ACHN (cell line): ENCODE results near the gene SNX12.
"Not testable (repeated sequence)": the region's sequence is repeated elsewhere in the genome, so short reads cannot be mapped to it uniquely, and the experiment has no call there.

Experiments used
- DNase-seq: peaks from one replicate; pipeline ENCODE4 v3.0.0-alpha.2; 2015
- in situ Hi-C: cut with HindIII; loops from 2 replicates; pipeline ENCODE4 v1.10.0; 2017; ENCODE audit warnings: low sequenced_read_pairs, low pct_ligation_motif_present, low pct_unique_long_range_greater_than_20kb

The SNX12 gene

DNA sequence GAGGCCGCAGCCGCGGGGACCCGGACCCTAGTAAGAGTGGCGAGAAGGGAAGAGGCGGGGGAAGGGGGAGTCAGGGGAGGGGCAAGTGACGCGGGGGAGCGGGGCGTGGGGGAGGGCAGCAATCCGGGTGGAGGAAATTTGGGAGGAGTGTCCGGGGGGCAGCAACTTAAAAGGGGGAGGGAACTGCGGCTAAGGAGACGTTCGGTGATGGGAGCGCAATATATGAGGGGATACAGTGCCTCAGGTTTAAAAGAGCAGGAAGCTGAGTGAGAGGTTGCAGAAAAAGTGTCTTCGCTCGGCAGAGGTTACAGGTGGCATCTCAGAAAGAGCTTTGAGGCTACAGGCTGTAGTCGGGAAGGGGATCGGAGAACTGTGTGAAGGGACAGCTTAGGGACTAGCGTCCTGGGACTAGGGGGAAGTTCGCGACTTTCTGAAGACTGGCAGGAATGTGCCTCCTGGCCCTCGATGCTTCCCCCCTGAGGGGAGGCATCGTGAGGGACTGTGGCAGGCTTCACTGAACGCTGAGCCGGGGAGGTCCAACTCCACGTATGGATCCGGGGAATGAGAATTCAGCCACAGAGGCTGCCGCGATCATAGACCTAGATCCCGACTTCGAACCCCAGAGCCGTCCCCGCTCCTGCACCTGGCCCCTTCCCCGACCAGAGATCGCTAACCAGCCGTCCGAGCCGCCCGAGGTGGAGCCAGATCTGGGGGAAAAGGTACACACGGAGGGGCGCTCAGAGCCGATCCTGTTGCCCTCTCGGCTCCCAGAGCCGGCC lies 28.0 kb upstream of the SNX12 start:
- DNase-seq, result no peak
- in situ Hi-C loops, result no loop called here

DNA sequence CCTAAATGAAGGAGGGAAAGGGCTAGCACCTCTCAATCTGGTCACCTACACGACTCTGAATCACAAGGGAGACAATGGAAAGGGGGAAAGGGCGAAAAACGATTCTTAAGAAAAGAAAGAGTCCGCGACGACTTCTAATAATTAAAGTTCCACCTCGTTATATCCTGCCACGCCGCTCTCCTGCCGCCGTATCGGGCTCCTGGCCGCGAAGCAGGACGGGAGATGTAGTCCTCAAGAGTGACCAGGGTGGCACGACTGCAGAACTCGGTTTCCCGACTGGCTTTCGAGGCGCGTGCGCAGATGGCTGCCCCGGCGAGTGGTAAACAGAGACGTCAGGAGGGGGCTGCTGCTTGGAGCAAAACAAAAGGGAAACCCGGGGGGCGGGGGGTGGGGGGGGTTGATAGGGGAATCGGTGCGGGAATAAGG lies 27.4 kb upstream of the SNX12 start, which contains the start of gene FOXO4:
TSS of gene FOXO4 (plus strand) at position 297 of the 426 bp plus-strand sequence. CDS start 678 bp downstream, outside the sequence.
- in situ Hi-C loops, result no loop called here
- DNase-seq, result peak; percentile 77

DNA sequence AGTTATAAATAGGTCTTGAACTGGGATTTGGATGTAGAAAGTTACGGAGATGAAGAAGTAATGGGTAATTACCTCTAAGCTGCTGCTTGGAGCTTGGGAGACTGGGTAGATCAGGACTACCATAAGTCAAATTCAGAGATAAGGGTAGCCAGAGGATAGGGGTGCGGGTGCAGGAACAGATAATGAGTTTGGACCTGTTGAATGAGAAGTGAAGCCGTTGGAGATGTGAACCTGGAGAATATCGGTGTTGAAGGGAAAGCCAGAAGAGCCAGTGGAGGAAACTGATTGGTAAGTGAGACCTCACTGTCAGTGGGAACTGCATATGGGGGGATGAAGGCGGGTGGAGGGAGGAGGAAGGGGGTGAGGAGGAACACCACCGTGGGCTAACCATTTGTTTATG lies 26.9 kb upstream of the SNX12 start:
- DNase-seq, result no peak
- in situ Hi-C loops, result no loop called here

DNA sequence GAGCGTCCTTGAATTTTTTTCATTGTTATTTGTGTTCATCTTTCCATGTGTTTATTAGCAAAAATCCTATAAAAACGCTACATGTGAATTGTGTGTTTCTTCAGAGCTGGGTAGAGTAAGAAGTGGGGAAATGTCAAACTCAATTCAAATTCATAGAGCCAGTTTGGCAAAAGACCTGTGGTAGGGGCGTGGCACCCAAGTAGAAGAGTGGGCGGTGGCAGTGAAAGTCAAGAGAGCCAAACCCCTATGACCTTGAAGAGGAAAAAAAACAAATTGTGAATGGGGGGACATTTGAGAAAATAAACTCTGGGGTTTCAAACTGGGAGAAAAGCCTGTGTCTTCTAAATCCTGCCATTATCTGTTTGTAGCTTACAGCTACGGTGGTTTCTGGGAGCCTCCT lies 23.1 kb upstream of the SNX12 start:
- in situ Hi-C loops, result no loop called here

DNA sequence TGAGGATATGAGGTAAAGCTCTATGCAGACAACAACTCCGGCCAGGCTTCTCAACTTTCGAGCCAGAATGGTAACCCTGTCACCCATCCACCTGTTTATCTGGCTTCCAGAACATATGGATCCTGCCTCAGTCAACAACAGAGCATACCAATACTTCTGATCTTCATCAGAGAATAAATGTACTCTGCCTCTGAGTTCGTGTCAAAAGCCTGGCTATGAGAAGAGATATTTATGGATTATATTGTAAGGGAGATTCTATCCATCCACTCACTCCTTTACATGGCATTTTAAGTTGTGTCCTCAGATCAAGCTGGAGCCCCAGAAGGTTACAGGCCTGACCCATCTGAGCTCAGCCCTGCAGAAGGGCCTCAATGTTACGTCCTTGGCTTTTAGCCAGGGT lies 17.8 kb upstream of the SNX12 start:
- DNase-seq, result no peak
- in situ Hi-C loops, result no loop called here

More for the DNA sequence above, 23.1 kb upstream of the SNX12 start:
- DNase-seq, result no peak

DNA sequence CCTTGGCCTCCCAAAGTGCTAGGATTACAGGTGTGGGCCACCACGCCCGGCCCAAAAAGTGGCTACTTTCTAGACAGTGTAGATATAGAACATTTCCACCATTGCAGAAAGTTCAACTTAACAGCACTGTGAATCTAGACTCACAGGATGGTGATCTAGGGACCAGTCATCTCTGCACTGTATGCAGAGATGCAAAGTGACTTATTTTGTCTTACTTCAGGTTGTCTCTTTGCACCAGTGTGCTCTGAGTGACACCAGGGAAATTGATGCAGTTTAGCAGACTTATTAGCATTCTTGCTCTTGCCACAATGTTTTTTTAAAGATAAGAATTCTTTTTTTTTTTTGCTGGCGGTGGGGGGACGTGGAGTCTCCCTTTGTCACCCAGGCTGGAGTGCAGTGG lies 14.7 kb upstream of the SNX12 start:
- in situ Hi-C loops, result no loop called here
- no peak for DNase-seq

DNA sequence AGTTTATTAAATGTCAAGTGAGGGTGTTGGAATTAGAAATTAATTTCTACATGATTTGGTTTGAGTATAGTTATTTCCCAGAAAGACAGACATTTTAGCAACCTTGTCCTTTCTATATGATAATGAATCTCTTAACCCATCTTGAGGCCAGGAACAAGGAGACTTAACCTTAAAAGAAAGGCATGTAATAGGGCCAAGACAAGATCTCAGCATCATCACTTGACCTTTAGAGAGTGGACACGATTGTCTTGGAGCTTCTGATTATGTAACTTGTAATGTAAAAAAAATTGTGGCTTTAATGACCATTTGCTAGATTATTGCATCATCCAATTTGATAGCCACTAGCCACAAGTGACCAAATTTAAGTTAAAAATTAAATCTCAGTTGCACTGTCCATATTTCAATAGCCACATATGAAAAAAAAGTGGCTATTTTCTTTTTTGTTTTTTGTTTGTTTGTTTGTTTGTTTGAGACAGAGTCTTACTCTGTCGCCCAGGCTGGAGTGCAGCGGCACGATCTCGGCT lies 14.1 kb upstream of the SNX12 start:
- in situ Hi-C loops, result no loop called here
- DNase-seq, result no peak

DNA sequence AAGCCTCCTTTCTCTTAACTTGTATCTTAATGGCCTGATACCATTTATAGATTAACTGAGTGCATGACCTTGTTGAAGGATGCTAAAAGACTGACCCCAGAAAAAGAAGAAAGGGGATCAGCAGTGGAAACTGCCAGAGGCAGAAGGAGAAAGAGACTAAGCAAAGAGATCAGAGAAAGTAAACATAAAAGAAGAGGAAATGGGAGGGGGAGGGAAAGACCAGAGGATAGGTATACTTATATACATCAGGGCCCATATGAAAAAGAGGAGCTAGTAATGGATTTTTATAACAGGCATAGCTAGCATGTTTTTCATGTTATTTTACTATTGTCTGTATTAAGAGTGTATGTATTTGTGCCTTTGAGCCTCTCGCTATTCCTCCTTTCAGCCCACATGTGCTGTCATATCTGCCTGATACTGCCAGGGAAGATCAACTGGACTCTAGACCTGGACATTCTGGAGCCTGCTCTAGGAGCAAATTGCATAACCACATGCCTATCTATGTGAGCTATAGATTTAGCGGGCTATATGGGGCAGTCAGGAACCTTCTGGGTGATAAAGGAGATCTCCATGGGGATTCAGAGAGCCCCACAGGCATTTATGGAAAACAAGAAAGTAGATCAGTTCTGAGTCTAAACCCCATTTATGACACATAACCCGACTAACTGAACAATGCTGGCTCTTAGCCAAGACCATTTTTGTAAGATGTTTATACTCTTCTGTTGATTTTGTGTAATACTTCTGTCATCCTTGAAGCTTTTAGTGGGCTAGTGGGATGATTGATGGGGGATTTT lies 13.4 kb upstream of the SNX12 start:
- DNase-seq, result no peak
- in situ Hi-C loops, result no loop called here

DNA sequence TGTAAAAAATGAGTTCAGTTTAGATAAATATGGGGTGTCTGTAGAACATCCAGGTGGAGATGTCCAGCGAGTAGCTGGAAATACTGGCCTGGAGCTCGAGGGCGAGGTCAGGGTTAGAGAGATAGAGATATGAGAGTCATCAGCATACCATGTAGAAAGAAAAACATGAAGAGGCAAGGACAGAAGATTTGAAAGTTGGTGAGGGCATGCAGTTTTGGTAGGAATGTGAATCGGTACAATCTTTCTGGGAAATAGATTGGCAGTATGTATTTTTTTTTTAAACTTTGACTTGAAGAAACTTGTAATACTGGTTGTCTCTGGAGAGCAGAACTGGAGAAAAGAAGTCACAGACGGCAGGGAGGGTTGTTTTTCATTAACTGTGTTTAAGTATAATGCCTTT lies 2.4 kb upstream of the SNX12 start:
- in situ Hi-C loops, result no loop called here
- DNase-seq, result no peak

DNA sequence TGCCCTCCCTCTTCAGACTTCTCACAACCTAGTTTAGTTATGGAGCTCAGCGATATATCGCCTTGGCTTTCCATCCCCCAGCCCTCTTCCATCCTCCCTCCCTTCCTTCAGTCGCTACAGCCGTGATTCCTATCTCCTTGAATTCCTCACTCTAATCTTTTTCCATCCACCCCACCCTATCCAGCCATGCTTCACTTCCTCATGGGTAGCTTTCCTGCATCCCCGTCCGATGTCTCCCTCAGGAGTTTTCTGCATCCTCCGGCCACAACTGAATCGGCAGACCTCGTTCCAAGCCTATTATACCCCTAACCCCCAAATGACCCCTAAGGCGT lies 456 bp downstream of the SNX12 start:
- DNase-seq, result no peak
- in situ Hi-C loops, result no loop called here

DNA sequence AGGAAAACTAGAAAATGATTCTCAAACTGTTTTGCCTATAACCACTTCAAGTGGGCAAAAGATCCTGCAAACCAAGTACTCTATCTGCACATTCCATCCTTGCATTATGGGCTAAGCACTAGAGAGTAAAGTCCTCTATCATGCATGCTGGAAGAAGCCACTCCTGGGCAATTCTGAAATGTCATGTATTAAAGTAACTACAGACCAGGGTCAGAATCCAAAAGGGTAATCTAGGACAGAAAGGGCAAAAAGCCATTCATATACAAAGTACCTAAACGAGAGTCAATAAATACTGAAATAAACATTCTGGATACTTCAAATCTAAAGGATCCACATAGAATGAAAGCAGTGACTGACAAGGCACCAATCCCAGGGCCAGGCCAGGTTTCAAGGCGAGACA lies 1.0 kb downstream of the SNX12 start:
- DNase-seq, result no peak
- in situ Hi-C loops, result no loop called here

DNA sequence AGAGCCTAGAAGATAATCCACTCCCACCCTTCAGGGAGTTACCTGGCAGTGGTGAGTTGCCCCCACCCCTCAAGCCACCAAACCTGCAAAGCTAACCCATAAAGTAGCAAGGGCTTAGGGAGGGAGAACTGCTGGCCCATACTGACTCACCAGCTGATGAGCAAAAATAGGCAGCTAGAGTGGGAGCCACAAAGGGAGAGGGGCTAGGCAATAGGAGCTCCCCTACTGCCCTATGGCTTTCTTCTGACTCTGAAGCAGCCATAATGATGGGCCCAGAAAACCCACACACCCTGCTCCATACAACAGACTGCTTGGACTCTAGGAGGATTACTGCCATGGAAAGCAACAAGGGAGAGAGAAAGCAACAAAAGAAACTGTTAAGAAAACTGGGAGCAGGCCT lies 8.0 kb downstream of the SNX12 start:
- in situ Hi-C loops, result no loop called here
- DNase-seq, result no peak

DNA sequence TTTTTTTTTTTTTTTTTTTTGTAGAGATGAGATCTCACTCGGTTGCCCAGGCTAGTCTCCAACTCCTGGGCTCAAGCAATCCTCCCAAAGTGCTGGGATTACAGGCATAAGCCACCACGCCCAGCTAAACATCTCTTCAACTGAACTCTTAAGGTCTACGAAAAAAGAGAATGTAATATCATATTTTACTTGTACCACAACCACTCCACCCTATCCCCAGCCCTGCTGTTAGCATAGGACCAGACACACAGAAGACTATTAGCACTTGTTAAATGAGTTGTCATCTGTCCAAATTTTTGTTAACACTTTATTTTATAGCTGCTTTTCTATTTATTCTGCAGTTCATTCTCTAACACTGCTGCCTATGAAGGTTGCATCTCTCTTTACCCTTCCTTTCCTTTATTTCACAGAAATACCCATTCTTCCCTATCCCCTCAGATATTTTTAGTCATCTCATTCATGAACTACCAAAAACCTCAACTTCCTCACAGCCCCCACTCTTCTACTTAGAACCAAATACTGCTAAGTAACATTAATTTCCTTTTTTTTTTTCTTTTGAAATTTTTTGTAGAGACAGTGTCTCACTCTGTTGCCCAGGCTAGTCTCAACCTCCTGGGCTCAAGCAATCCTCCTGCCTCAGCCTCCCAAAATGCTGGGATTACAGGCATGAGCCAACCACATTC lies 10.1 kb downstream of the SNX12 start:
- in situ Hi-C loops, result no loop called here
- DNase-seq, result no peak

DNA sequence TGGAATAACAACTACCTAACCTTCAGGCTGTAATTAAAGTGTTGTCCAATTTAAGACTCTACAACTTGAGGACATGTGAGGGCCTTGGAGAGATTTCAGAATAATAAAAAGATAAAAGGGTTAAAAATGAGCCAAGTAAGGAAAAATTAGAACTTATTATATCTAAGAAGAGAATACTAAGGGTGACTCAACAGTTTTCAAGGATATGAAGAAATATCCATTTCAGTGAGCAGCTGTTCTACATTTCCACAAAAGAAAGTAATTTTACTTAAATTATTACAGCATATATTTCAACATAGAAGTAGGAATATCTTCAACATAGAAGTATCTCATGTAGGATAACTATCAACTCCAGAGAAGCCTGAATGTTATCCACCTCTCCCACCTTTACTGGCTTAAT lies 11.3 kb downstream of the SNX12 start:
- DNase-seq, result no peak
- in situ Hi-C loops, result no loop called here

DNA sequence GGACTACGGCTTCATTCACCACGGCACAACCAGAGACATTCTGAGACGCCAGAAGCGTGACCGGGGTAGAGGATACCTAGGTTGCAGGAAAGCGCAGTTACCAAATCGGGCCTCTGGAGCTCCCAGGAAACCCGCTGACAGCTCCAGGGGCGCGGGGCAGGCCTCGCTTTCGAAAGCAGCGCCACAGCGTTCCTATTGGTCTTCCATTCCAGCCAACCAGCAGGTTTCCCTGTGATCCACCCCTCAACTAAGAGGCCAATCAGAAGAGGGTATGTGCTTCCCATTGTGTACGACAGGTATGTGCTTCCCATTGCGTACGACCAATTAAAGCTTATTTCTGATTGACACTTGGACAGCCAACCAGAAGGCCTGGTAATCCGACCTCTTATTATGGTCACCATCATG lies 14.9 kb downstream of the SNX12 start:
- in situ Hi-C loops, result no loop called here
- DNase-seq, result no peak

DNA sequence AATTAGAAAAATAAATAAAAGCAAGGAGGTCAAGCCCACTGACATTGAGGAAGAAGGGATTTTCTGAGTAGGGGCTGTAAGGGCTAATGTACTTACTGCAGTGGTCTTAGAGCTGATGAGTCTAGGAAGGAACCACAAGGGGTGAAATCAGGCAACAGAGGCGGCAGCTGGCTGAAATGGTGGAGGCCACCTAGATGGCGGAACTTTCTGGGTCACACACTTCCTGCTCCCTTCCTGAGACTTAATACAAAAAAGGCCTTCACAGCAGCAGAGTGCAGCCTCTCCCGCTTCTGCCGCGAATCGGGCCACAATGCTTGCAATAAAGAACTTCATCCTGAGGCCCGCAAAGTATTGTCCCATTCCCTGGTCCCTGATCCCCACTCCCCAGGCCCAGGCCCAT lies 15.4 kb downstream of the SNX12 start:
- DNase-seq, result no peak
- in situ Hi-C loops, result no loop called here

DNA sequence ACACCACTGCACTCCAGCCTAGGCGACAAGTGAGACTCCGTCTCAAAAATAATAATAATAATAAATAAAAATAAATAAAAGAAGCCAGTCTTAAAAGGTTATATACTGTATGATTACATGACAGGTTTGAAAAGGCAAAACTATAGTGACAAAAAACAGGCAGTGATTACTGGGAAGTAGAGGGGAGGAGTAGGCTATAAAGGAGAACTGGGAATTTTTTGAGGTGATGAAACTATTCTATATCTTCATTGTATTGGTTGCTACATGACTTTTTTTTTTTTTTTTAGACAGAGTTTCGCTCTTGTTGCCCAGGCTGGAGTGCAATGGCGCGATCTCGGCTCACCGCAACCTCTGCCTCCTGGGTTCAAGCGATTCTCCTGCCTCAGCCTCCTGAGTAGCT lies 20.2 kb downstream of the SNX12 start:
- in situ Hi-C loops, DNase-seq: not testable (repeated sequence)

DNA sequence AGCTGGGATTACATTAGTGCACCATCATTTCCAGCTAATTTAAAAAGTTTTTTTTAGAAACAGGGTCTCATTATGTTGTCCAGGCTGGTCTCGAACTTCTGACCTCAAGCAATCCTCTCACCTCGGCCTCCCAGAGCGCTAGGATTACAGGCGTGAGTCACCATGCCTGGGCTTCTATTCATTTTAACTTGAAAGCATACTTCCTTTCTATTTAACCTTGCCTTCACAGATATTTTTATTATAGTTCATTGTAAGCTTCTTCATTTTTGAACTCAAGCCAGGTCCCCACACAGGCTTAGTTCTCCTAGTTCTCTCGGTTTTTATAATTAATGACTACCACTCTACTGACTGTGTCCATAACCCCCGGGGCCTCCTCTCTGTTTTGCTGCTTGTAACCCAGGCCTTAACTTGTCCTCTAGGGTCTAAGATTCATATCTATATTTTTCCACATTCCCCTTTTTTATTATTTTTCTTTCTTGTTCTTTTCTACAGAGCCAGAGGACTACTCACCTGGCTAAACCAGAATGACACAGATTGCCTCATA lies 50.7 kb downstream of the SNX12 start:
- DNase-seq, result no peak
- in situ Hi-C loops, result no loop called here
